Stimulated activated CD4-positive, alpha-beta T cell treated with anti-CD3 and anti-CD28 coated beads, Interleukin-15, amount 100 ng/mL, for 48 hours (primary cell): Measurements from ENCODE around the gene ULK2.
A peak's percentile ranks its signal among the peaks of the same experiment; 100 is the strongest.
"Not testable (repeated sequence)": the region's sequence is repeated elsewhere in the genome, so short reads cannot be mapped to it uniquely, and the experiment has no call there.

Experiments
- DNase-seq, 2 donors: peaks; one replicate each; pipeline ENCODE4 v3.0.0-alpha.2; 2020; ENCODE audit warnings: low read depth in 2 of 2

The ULK2 gene

GRCh38 chr17:19766421-19767270, 101.1 kb downstream of the ULK2 start:
- DNase-seq = peak; percentile 48 to 74

- no peak for DNase-seq
Measured at GRCh38 chr17:19766016-19766415, 101.7 kb downstream of the ULK2 start.

- DNase-seq = not testable (repeated sequence)
Measured at GRCh38 chr17:19763991-19764390, 103.7 kb downstream of the ULK2 start.

GRCh38 chr17:19763416-19763815, 104.3 kb downstream of the ULK2 start:
- DNase-seq = no peak

GRCh38 chr17:19762515-19762961, 105.2 kb downstream of the ULK2 start:
- DNase-seq = peak; percentile 29 to 69

GRCh38 chr17:19760746-19761145, 107.0 kb downstream of the ULK2 start:
- no peak for DNase-seq

GRCh38 chr17:19759568-19760549, 107.9 kb downstream of the ULK2 start:
- no peak for DNase-seq

- no peak for DNase-seq
Measured at GRCh38 chr17:19757536-19758180, 110.1 kb downstream of the ULK2 start.

- no peak for DNase-seq
Measured at GRCh38 chr17:19756546-19756945, 111.2 kb downstream of the ULK2 start.

GRCh38 chr17:19755821-19756510, 111.8 kb downstream of the ULK2 start:
- no peak for DNase-seq

- no peak for DNase-seq
Measured at GRCh38 chr17:19755392-19755791, 112.3 kb downstream of the ULK2 start.

GRCh38 chr17:19753661-19754463, 113.9 kb downstream of the ULK2 start:
- no peak for DNase-seq

- no peak for DNase-seq
Measured at GRCh38 chr17:19753051-19753509, 114.7 kb downstream of the ULK2 start.

- DNase-seq = no peak
Measured at GRCh38 chr17:19752216-19753050, 115.3 kb downstream of the ULK2 start.

- no peak for DNase-seq
Measured at GRCh38 chr17:19750835-19751234, 116.9 kb downstream of the ULK2 start.

- no peak for DNase-seq
Measured at GRCh38 chr17:19750020-19750572, 117.6 kb downstream of the ULK2 start.

GRCh38 chr17:19748807-19749193, 118.9 kb downstream of the ULK2 start:
- no peak for DNase-seq

- DNase-seq = no peak
Measured at GRCh38 chr17:19747829-19748806, 119.6 kb downstream of the ULK2 start, which contains the start of gene ALDH3A1. ALDH3A1 (minus strand) TSS chr17:19748298; CDS start chr17:19745129, 3,169 bp downstream.
